ENCODE measurements around the gene VAV1. TPM values are rescaled to one million over a fixed set of nuclear protein-coding genes. Genes with fewer than 3 reads are reported as not detected.

VAV1 gene
- total RNA-seq, result not detected in 2 replicates
- not detected for polyA plus RNA-seq (2012)

GRCh38 chr19:6772028-6772865 is at the start of gene VAV1:
VAV1 (plus strand) TSS chr19:6772708; CDS start chr19:6772808, 100 bp downstream.
- no peak for DNase-seq (ENCODE audit: low read depth)

- no peak for DNase-seq (ENCODE audit: low read depth)
Measured at GRCh38 chr19:6723108-6723618, 49.3 kb upstream of the VAV1 start.

- DNase-seq (ENCODE audit: low read depth), result no peak
Measured at GRCh38 chr19:6723738-6724137, 48.8 kb upstream of the VAV1 start.

- no peak for DNase-seq (ENCODE audit: low read depth)
Measured at GRCh38 chr19:6724631-6725492, 47.6 kb upstream of the VAV1 start.

GRCh38 chr19:6725513-6726231 is 46.8 kb upstream of the VAV1 start:
- DNase-seq (ENCODE audit: low read depth), result no peak

GRCh38 chr19:6728346-6728745 is 44.2 kb upstream of the VAV1 start:
- no peak for DNase-seq (ENCODE audit: low read depth)

- DNase-seq (ENCODE audit: low read depth), result no peak
Measured at GRCh38 chr19:6729573-6730152, 42.8 kb upstream of the VAV1 start.

GRCh38 chr19:6730153-6730804 is 42.2 kb upstream of the VAV1 start:
- DNase-seq (ENCODE audit: low read depth), result no peak

- DNase-seq (ENCODE audit: low read depth), result no peak
Measured at GRCh38 chr19:6730941-6731670, 41.4 kb upstream of the VAV1 start.

- DNase-seq (ENCODE audit: low read depth), result no peak
Measured at GRCh38 chr19:6731822-6732221, 40.7 kb upstream of the VAV1 start.

- DNase-seq (ENCODE audit: low read depth), result no peak
Measured at GRCh38 chr19:6732803-6733337, 39.6 kb upstream of the VAV1 start.

GRCh38 chr19:6733338-6734095 is 39.0 kb upstream of the VAV1 start:
- DNase-seq (ENCODE audit: low read depth), result no peak

GRCh38 chr19:6734096-6734696 is 38.3 kb upstream of the VAV1 start:
- DNase-seq (ENCODE audit: low read depth), result no peak

- no peak for DNase-seq (ENCODE audit: low read depth)
Measured at GRCh38 chr19:6735181-6735911, 37.2 kb upstream of the VAV1 start.

GRCh38 chr19:6736169-6736916 is 36.2 kb upstream of the VAV1 start:
- peak; percentile 81 for DNase-seq (ENCODE audit: low read depth)

- no peak for DNase-seq (ENCODE audit: low read depth)
Measured at GRCh38 chr19:6736917-6737283, 35.6 kb upstream of the VAV1 start.
